HUDEP-2 (cell line): ENCODE results near the gene SNX18.

Source experiments
- DNase-seq, 76 experiments: peaks; one replicate each; lab custom pipeline; 2025; ENCODE audit not compliant: unreplicated experiment in 76 of 76; lab: John Stamatoyannopoulos, UW

Gene SNX18

DNA sequence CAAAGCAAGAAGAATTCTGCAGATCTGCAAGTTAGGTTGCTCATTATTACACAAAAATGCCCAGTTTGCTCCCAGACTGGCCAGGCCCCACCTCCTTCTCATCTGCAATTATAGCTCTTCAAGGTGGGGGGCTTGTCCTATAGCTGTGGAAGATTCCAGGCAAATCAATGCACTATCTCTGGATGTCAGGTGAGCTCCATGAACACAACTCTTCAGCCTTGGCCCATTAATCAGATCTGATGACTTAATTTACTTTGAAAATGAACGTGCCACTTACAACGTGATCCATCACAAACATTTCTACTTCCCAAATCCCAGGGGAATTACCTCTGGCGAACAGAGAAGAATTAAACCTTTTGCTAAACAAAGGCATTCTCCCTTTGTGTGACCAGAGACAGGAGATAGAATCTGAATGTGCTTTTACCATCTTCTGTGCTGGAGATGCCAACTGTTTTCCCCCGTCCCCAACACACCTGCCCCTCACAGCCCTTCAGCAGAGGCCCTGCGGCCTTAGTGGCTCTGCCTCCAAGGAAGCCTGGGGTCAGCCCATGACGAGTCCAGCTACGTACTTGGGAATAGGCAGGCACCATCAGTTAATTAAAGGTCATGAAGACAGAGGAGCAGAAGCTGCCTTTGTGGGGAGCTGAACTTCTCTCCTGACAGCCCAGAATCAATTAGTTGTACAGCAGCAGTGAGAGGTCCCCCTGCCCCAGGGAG lies 60.5 kb downstream of the SNX18 start:
- DNase-seq, result no peak

DNA sequence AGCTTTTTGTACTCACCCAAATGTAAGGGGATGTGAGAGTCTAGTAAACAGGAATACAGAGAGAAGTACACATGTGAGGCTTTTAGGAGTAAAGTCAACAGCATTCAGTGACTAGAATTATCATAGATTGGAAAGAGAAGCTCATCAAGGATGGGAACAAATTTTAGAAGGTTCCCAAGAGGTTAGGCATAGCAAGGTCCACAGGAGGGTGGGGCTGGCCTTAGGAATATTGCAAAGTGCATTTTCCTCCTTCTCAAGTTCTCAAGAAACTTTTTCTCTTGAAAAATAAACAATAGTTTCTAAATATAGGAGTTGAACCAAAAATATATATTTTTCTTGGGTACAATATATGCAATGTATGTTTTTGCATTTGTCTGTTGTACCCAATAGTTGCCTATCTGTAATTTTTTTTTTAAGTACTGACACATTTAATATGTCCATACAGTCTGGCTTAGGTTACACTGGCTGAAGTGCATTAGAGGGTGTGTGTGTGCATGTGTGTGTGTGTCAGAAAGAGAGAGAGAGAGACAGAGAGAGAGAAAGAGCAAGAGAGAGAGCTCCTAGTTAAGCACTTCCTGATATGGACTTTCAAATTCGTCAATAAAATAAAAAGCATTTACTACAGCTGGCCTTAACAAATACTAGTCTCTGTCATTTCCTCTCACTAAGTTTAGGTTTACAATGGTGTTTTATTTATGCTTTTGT lies 62.2 kb downstream of the SNX18 start:
- DNase-seq, result no peak

DNA sequence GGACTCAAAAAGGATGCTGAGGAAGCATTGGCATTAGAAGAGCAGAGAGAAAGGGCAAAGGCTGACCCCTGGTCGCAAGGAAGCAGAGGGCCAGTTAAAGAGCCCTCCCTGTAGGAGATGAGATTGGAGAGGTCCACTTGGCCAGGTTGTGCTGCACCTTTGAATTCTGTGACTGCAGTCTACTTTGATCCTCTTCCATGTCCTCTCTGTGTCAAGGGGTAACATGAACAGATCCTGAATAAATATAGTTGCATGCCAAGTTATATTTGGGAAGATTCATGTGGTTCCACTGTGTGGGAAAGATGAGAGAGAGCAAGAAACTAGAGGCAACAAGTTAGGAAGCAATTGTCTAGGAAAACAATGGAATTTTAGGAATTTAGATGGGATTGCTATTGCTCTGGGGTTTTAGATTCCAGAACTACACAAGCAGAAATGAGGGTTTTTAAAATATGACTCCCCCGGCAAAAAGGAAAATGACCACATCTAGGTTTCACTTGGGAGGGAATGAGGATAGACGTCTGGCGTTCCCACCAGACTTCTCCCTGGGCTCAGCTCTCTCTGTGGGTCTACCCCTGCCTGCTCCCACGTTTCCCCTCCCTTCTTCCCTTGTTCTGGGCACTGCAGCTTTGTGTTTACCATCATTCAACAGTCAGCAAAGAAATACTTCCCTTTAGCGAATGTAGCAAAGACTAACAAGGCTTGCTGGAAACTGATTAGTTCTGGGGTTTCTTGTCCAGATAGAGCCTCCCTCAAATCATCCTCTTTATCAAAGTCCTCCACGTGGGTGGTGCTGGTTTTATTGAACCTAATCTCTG lies 63.6 kb downstream of the SNX18 start:
- peak in 8 of 76 experiments; percentile 0 to 23 (median 4) for DNase-seq

DNA sequence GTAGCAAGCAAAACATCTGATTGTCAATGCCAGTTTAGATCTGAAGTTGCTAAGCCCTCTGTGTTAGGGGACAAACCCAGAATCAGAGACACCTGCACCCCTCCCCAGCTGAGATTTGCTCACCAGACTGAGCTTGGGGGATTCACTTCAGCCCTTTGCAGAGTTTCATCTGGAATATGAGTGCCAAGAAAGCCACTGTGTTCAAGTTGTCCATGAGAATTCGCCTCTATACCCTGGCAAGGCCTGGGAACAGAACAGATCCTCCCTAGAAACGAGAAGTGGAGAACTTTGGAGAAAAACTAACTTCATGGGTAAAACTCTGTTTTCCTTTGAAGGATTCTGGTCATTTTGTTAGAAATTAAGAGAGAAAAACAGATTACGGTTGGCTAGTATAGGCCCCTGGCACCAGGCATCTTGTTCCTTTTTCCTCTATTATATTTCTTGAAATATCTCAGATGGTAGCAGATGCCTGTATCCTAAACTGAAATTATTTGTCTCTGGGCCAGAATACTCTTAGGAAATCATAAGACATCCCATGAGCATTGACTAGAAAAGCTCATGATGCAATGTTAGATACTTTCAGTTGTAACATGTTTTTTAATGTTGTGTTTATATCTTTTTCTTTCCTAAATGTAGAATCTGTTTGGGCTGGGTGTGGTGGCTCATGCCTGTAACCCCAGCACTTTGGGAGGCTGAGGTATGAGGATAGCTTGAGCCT lies 64.4 kb downstream of the SNX18 start:
- DNase-seq, result no peak

DNA sequence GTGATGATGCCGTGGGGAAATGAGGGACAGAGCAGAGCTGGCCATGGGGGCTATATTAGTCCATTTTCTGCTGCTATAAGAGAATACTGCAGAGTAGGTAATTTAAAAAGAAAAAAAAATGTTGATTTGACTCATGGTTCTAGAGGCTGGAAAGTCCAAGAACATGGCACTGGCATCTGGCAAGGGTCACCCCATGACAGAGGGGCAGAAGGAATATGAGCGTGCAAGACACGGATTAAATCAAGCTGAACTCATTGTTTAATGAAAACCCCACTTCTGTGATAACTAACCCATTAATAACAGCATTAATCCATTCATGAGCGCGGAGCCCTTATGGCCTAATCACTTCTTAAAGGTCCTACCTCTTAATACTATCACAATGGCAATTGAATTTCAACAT lies 68.8 kb downstream of the SNX18 start:
- no peak for DNase-seq

DNA sequence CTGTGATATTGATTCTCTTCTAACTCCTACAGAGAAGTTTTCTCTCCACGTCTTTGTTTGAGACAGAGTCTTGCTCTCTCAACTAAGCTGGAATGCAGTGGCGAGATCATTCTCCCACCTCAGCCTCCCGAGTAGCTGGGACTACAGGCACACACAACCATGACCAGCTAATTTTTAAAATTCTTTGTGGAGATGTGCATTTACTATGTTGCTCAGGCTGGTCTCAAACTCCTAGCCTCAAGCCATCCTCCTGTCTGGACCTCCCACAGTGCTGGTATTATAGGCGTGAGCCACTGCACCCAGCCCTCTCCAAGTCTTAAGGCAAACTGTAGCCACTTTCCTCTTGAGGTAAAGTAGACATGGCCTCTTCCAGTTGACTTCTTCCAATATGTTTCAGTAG lies 72.2 kb downstream of the SNX18 start:
- no peak for DNase-seq

DNA sequence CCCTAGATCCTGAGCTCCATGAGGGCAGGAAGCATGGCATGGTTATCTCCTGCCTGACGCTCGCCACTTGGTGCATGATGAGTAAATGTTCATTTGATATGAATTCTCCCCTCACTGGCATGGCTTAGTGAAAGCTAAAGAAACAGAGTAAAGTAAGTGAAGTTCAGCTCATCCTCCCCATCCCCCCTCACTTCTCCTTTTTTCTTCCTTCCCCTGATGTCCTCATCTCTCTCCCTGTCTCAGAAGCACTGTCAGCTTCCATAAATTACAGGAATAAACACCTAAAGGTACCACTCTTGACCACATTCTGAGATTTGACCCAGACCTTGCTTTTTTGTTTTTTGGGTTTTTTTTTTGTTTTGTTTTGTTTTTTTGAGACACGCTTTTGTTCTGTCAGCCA lies 73.3 kb downstream of the SNX18 start:
- DNase-seq, result no peak

DNA sequence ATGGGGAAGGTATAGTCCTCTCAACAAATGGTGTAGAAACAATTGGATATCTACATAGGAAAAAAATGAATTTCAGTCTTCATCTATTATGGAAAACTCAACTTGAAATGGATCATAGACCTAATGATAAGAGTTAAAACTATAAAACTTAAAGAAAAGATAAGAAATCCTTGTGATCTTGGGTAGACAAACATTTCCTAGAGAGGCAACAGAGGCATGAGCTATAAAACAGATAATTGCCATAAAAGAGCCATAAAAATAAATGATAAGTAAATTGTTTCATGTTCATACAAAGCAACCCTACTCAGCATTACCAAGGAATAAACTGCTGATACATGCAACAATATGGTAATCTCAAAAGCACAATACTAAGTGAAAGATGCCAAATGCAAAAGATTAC lies 76.2 kb downstream of the SNX18 start:
- DNase-seq, result no peak

DNA sequence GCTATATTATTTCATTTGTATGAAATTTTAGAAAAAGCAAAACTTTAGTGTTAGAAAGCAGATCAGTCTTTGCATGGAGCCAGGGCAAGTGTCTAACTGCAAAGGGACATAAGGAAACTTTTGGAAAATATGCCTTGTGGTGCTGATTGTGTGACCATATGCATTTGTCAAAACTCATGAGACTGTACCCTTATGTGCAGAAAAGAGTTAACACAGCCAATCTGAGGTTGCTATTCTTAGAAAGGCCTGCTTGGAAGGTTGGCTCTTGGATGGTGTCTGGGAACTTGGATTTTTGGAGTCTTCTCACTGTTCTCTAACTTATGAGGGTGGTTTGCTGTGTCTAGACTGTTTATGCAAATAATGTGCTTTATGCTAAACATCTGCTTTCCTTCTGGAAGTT lies 76.6 kb downstream of the SNX18 start:
- DNase-seq, result no peak

DNA sequence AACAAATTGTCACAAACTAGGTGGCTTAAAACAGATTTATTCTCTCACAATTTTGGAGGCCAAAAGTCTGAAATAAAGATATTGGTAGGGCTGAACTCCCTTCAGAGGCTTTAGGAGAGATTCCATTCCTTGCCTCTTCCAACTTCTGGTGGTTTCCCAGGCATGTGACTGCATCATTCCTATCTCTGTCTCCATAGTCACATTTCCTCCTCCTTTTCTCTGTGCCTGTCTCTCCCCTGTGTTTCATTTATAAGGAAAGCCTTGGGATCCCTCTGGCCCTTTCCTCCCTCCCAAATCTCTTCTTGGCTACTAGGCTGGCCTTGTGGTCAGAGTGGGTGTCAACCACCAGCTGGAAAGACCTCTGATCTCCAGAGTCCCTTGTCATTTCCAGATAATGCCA lies 78.2 kb downstream of the SNX18 start:
- no peak for DNase-seq
